ENCODE data around the gene FRZB. TPM values are rescaled to one million over a fixed set of nuclear protein-coding genes. Genes with fewer than 3 reads are reported as not detected.

The FRZB gene
- total and polyA plus RNA-seq, 9 of the 15 experiments (the other 6 are each of a cell fraction or from before 2014, with no cell fraction given) = 0.01 to 0.05 (median 0.03) TPM; not detected in 6

- ATAC-seq (no peak), FAIRE-seq (no peak), DNase-seq (ENCODE audit: extremely low read depth in 1 of 4, low spot score in 3 of 4) (no peak)
- intact Hi-C loops (cut with micrococcal nuclease) (no loop called here), in situ Hi-C loops (cut with MboI) (no loop called here)
- no peaks in the 10 kb centered on the region for H3K9me3 ChIP-seq (replicated peaks; ENCODE audit: control insufficient read depth, insufficient read depth, low read depth, low read length)
- no peaks in the 10 kb centered on the region for H3K27me3 ChIP-seq (ENCODE audit: control insufficient read depth in 2 of 2, insufficient read depth in 2 of 2, low read length in 2 of 2)
- no peak overlapping the region for H3K4me3 ChIP-seq
- H3K79me2 ChIP-seq (ENCODE audit: control insufficient read depth, insufficient read depth, low read length) = no peaks in the 10 kb centered on the region
- BruUV-seq (replicated peaks) = no TSS peak
- H3K4me2 ChIP-seq (ENCODE audit: insufficient read depth, low read length) = no peak overlapping the region
- WGBS (ENCODE audit: insufficient coverage, low coverage, missing lambda C conversion rate) = 88% methylated on average over 3 of the region's 3 CpGs
- peaks cover 4% of the 10 kb centered on the region for H3K9me1 ChIP-seq (ENCODE audit: control insufficient read depth, insufficient read depth, low read length)
- TF ChIP-seq ZNF764 (CRISPR knock-in tag; IDR thresholded peaks at IDR 0.05; ENCODE audit: low read depth) (no peak), PKNOX1 (IDR thresholded peaks at IDR 0.05) (peak; percentile 36), MCM2 (IDR thresholded peaks at IDR 0.05; ENCODE audit: low read depth) (no peak)
- no peaks in the 10 kb centered on the region for H4K20me1 ChIP-seq (replicated peaks; ENCODE audit: control insufficient read depth, insufficient read depth, low read length)
- H3K36me3 ChIP-seq (ENCODE audit: control insufficient read depth, insufficient read depth, low read length) = peaks cover 52% of the 10 kb centered on the region
- no peak overlapping the region for H2AFZ ChIP-seq (ENCODE audit: low read depth, low read length)
- ChIA-PET CTCF (ENCODE audit: low intra/inter-chr PET ratio) (no interaction called here), POLR2A (interaction anchor here (0.6 kb wide), 1 partner anchor 42 kb away, joined by 4 read pairs; no protein-coding TSS in a partner anchor)
- no peak overlapping the region for H3K9ac ChIP-seq (ENCODE audit: insufficient read depth in 1 of 2, low read depth in 2 of 2, low read length in 2 of 2)
- H3K27ac ChIP-seq (ENCODE audit: extremely low read depth, low read depth, low read length) = no peak overlapping the region
- no peaks in the 10 kb centered on the region; a peak in 2 of 5 replicates for H3K4me1 ChIP-seq (replicated peaks in 1 of 2; ENCODE audit: control insufficient read depth in 2 of 2, insufficient read depth in 2 of 2, low read length in 2 of 2)
These were observed 46.1 kb upstream of the FRZB start for GRCh38 chr2:182912518-182912915.

GRCh38 chr2:182911813-182912517 is 45.5 kb upstream of the FRZB start:
- Histone ChIP-seq H3K9me1 (ENCODE audit: control insufficient read depth, insufficient read depth, low read length) (peaks cover 4% of the 10 kb centered on the region), H3K4me3 (no peak overlapping the region), H3K9me3 (replicated peaks; ENCODE audit: control insufficient read depth, insufficient read depth, low read depth, low read length) (no peaks in the 10 kb centered on the region), H3K27ac (ENCODE audit: extremely low read depth, low read depth, low read length) (no peak overlapping the region), H4K20me1 (replicated peaks; ENCODE audit: control insufficient read depth, insufficient read depth, low read length) (no peaks in the 10 kb centered on the region), H3K9ac (ENCODE audit: insufficient read depth in 1 of 2, low read depth in 2 of 2, low read length in 2 of 2) (no peak overlapping the region), H3K79me2 (ENCODE audit: control insufficient read depth, insufficient read depth, low read length) (no peaks in the 10 kb centered on the region), H3K36me3 (ENCODE audit: control insufficient read depth, insufficient read depth, low read length) (peaks cover 47% of the 10 kb centered on the region), H3K4me2 (ENCODE audit: insufficient read depth, low read length) (no peak overlapping the region), H3K4me1 (replicated peaks in 1 of 2; ENCODE audit: control insufficient read depth in 2 of 2, insufficient read depth in 2 of 2, low read length in 2 of 2) (no peaks in the 10 kb centered on the region; a peak in 2 of 5 replicates), H3K27me3 (ENCODE audit: control insufficient read depth in 2 of 2, insufficient read depth in 2 of 2, low read length in 2 of 2) (no peaks in the 10 kb centered on the region), H2AFZ (ENCODE audit: low read depth, low read length) (no peak overlapping the region)
- in situ Hi-C loops (cut with MboI) (no loop called here), intact Hi-C loops (cut with micrococcal nuclease) (no loop called here)
- ATAC-seq (no peak), DNase-seq (ENCODE audit: extremely low read depth in 1 of 4, low spot score in 3 of 4) (no peak), FAIRE-seq (no peak)
- WGBS (ENCODE audit: insufficient coverage, low coverage, missing lambda C conversion rate) = 95% methylated on average over 2 of the region's 2 CpGs
- POLR2A ChIA-PET = interaction anchor here (0.6 kb wide), 1 partner anchor 41 kb away, joined by 4 read pairs; no protein-coding TSS in a partner anchor
- CTCF ChIA-PET (ENCODE audit: low intra/inter-chr PET ratio) = interaction anchor here (0.7 kb wide), 1 partner anchor 228 kb away, joined by 3 read pairs; no protein-coding TSS in a partner anchor
- TF ChIP-seq ZKSCAN3 (CRISPR knock-in tag; IDR thresholded peaks at IDR 0.05) (no peak), ZNF445 (CRISPR knock-in tag; IDR thresholded peaks at IDR 0.05; ENCODE audit: low read depth) (no peak), SMAD2 (IDR thresholded peaks at IDR 0.05; ENCODE audit: low read depth, low read length) (no peak), ZNF57 (CRISPR knock-in tag; IDR thresholded peaks at IDR 0.05) (no peak), ZNF79 (CRISPR knock-in tag; IDR thresholded peaks at IDR 0.05; ENCODE audit: low read depth) (no peak), HCFC1 (IDR thresholded peaks at IDR 0.05; ENCODE audit: low read depth, low read length) (no peak), ZFP30 (CRISPR knock-in tag; IDR thresholded peaks at IDR 0.05; ENCODE audit: borderline replicate concordance) (no peak), DMBX1 (CRISPR knock-in tag; IDR thresholded peaks at IDR 0.05; ENCODE audit: borderline replicate concordance) (no peak)
- BruUV-seq (replicated peaks) = no TSS peak

All from K562 (cell line).